Measurements from ENCODE around the gene ALDH18A1.
"Not testable (repeated sequence)": the region's sequence is repeated elsewhere in the genome, so short reads cannot be mapped to it uniquely, and the experiment has no call there.

The ALDH18A1 gene

GRCh38 chr10:95656291-95657164 lies at the start of gene ALDH18A1:
Gene ALDH18A1, minus strand, starts transcription at chr10:95656711. Its CDS starts 3,334 bp downstream, at chr10:95653377.
- peak; percentile 94 for DNase-seq

DNA sequence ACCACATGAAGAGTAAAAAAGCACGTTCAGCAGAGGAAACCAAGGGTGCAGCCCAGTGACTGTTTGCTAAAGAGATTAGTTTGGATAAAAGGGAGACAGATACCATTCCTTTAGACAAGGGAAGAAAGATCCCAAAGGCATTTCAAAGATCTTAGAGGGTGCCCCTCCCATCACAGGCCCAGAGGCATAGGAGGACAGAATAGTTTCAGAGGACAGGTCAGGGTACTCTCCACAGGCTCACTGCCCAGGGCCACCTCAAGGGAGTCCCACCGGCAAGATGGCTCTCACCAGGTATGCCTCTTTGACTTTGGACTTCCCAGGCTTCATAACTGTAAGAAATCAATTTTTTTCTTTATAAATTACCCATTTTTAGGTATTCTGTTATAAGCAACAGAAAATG lies 41.9 kb upstream of the ALDH18A1 start:
- no peak for DNase-seq

GRCh38 chr10:95697429-95697828 lies 40.9 kb upstream of the ALDH18A1 start:
- DNase-seq = no peak

DNA sequence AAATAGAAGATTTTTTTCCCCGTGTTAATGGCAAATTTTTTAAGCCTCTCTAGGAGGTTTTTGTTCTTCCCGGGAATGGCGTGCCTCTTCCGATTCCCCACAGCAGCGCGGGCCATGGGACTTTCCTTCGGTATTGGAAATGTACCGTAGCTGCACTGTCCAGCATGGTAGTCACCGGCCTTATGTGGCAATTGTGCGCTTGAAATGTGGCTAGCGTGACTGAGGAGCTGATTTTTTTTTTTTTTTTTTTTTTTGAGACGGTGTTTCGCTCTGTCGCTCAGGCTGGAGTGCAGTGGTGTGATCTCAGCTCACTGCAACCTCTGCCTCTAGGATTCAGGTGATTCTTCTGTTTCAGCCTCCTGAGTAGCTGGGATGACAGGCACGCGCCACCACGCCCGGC lies 38.2 kb upstream of the ALDH18A1 start:
- no peak for DNase-seq

DNA sequence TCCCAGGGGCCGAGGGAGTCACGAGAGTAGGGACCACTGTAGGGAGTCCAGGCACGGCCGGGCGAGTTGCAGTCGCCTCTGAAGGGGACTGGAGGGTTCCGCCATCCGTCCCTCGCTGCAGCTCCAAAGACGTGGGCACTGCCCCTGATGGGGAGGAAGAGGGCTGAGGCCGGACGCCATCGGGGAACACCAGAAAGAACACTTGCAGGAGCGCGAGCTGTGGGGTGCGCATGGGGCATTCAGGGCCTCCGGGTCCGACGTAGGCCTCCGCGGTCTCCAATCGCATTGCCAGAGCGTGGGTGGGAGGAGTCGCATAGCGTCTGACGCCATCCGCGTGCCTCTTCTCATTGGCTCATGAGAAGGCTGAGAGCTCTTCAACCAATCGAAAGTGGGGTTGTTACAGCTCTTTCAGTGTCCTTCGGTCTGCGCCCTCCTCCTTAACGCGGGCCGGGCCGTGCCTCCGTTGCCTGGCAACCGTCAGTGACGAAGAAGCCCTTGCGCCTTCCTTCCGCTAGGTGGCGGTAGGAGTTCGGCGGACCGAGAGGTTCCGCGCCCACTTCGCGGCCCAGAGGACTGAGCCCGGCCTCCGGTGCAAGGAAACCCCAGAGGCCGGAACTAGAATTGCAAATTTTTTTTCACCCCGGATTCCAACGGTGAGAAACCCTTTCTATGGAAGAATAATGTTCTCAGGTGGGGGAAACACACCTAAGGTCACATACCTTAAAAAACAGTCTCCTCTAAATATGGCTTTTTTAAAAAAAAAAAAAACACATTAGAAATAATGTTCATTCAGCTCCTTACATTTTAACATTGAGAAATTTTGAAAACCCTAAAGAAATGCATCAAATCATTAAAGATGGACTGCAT lies 37.4 kb upstream of the ALDH18A1 start, which contains the start of gene TCTN3:
TCTN3 (minus strand) TSS at position 260 of the 867 bp plus-strand sequence; CDS start at position 232, 28 bp downstream.
- DNase-seq = peak; percentile 93

GRCh38 chr10:95693071-95693667 lies 36.7 kb upstream of the ALDH18A1 start:
- DNase-seq = no peak

GRCh38 chr10:95691281-95691680 lies 34.8 kb upstream of the ALDH18A1 start:
- DNase-seq = no peak

GRCh38 chr10:95688648-95689047 lies 32.1 kb upstream of the ALDH18A1 start:
- DNase-seq = no peak

- DNase-seq = no peak
Measured at GRCh38 chr10:95683966-95684365, 27.5 kb upstream of the ALDH18A1 start.

GRCh38 chr10:95675403-95676116 lies 19.0 kb upstream of the ALDH18A1 start:
- DNase-seq = no peak

GRCh38 chr10:95674643-95675042 lies 18.1 kb upstream of the ALDH18A1 start:
- DNase-seq = no peak

GRCh38 chr10:95672641-95673040 lies 16.1 kb upstream of the ALDH18A1 start:
- not testable (repeated sequence) for DNase-seq

DNA sequence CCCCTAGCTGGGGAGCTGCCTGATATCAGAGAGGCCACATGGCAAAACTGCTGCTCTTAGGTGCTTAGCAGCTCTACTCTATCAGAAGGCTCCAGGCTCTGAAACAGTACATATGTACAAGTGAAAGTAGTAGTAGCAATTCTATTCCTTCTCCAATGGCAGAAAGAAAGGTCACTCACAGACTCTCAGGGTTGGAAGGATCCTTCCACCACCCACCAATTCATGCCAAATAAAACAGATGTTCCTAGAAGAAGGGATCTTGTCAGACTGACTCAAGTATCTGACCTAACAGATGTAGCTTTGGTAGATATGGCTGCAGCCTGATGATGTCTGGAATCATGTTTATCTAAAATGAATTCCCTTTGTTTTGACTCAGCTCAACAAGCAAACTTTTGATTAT lies 8.0 kb upstream of the ALDH18A1 start:
- DNase-seq = no peak

DNA sequence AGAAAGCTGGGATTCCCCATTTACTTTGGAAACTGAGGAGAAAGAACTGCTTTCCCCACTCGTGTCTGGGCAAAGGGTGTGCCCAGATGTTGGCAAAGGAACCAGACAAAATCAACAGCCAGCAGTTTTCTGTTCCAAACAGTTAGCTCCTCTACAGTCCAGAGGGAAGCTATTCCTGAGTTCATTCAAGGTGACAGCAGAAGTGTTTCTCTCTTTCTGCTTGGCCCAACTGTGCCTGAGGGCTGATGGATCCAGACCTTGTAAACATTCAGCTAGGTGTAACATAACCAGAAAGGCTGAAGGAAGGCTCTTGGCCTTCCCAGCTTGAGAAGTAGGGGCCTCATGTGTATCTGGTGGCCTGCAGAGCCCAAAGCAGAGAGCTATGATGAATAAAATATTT lies 7.0 kb upstream of the ALDH18A1 start:
- DNase-seq = no peak

DNA sequence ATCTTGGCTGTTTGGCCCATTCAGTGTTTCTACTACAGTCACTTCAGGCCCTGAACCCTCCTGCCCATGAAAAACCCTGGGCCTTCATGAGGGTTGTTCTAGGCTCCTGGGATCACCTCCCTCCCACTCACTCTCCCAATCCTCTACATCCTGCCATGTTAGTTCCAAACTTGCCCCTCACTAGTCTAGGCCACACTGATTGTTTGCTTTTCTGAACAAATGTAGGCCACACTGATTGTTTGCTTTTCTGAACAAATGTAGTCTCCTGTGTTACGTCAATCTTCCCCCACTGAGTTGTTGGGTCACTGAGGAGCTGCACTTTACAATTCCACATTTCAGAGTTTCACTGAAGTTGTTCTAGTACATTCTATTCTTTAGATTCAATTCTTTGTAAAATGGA lies 5.3 kb upstream of the ALDH18A1 start:
- no peak for DNase-seq

DNA sequence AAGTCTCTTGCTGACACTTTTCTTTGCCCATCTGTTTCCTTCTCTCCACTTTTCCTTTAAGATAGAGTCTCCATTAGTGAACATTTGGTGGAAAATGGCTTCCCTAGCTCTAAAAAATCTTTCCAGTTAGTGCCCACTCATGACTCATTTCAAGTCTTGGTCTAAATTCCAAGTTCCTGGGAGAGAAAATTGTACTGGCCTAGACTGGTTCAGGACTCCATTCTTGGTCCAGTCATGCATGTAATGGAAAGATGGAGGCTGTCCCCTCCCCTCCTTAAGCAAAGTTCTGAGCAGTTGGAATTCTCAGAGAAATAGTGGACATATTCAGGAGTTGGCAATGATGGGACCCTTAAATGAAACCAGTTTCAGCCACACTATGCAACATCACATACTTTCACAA lies 3.8 kb upstream of the ALDH18A1 start:
- DNase-seq = no peak

DNA sequence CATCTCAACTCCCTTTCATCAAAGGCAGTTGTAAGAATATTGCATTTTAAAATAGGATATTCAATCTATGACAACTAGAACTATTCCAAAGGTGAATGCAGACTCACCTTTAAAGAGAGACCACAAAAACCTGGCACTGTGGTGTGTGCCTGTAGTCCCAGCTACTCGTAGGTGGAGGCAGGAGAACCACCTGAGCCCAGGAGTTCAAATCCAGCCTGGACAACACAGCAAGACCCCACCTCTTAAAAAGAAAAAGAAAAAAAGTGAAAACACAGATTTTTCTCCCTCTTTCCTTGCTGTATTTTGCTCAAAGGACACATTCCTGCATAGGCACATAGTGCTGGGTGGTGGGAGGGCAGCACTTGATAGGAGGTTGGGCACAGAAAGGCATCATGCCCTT lies 739 bp upstream of the ALDH18A1 start:
- DNase-seq = no peak

- DNase-seq = no peak
Measured at GRCh38 chr10:95655571-95656290, 780 bp downstream of the ALDH18A1 start.

DNA sequence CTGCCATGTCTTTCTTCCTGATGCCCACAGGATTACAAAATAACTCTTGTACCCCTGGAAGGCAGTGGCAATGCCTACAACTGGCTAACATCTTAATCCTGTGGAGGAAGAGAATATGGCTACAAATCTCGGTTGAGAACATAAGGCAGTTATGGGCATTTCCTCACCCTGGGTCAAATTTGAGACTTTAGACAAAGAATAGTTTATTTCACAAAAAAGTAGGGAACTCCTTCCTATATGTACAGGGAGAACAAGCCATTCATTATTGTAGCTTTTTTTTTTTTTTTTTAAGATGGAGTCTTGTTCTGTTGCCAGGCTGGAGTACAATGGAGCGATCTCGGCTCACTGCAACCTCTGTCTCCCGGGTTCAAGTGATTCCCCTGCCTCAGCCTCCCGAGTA lies 2.6 kb downstream of the ALDH18A1 start:
- no peak for DNase-seq

DNA sequence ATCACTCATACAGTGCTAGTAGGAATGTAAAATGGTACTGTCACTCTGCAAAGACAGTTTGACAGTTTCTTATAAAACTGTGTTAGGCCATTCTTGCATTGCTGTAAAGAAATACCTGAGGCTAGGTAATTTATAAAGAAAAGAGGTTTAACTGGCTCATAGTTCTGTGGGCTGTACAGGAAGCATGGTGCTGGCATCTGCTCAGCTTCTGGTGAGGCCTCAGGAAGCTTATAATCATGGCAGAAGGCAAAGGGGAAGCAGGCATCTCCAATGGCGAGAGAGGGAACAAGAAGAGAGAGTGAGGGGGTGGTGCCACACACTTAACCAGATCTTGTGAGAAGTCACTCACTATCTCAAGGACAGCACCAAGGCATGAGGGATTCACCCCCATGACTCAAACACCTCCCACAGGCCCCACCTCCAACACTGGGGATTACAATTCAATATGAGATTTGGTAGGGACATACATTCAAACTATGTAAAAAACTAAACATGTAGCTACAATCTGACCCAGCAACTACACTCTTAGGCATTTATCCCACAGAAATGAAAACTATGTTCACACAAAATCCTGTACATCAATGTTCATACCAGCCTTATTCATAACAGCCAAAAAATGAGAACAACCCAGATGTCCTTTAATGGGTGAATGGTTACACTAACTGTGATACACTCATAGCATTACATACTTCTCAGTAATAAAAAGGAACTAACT lies 5.0 kb downstream of the ALDH18A1 start:
- no peak for DNase-seq

DNA sequence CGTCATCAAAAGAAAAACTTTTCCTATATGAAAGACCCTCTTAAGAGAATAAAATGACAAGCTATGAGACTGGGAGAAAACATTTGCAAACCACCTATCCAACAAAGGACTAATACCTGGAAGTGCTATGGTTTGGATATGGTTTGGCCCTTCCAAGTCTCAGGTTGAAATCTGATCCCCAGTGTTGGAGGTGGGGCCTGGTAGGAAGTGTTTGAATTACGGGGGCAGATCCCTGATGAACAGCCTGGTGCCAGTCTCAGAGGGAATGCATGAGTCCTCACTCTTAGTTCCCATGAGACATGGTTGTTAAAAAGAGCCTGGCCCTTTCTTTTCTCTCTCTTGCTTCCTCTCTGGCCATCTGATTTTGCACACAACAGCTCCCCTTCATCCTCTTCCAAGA lies 6.3 kb downstream of the ALDH18A1 start:
- no peak for DNase-seq
